Measurements from ENCODE around the gene MAN1A2. TPM values are rescaled to one million over a fixed set of nuclear protein-coding genes. Genes with fewer than 3 reads are reported as not detected.

Gene MAN1A2
- total and polyA plus RNA-seq, 10 of the 15 experiments (the other 5 are each of a cell fraction or from before 2014, with no cell fraction given): 2.8 to 23.6 (median 16.0) TPM

DNA sequence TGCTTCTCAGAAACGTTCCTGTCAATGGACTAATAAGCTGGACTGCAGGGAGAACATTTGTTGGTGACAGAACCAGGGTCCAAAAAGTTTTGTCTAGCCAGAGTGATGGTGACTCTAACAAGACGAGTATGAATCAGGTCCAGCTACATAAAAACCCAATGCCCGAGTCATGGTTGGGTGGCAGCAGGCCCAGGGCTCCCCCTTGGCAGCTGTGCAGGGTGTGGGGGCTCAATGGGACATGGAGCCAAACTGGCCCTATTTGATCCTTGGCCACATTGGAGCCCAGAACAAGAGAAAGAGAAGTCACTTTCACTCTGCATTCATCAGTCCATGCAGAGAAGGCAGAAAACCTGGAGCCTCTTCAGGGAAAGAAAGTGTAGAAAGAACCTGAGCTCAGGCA, 200.7 kb downstream of the MAN1A2 start:
- Histone ChIP-seq H3K9me3 (replicated peaks; ENCODE audit: control insufficient read depth, insufficient read depth, low read length) (no peaks in the 10 kb centered on the region), H3K27me3 (replicated peaks in 1 of 2; ENCODE audit: control insufficient read depth in 2 of 2, insufficient read depth in 2 of 2, low read length in 1 of 2) (peaks cover 0 to 6% of the 10 kb centered on the region in 2 experiments; a peak in 3 of 4 replicates), H3K36me3 (ENCODE audit: control insufficient read depth in 2 of 2, insufficient read depth in 2 of 2, low read length in 1 of 2) (no peaks in the 10 kb centered on the region), H3K9ac (ENCODE audit: control insufficient read depth, insufficient read depth, low read length) (no peak overlapping the region), H3K4me3 (no peak overlapping the region), H4K20me1 (ENCODE audit: control insufficient read depth, insufficient read depth) (peaks cover 2% of the 10 kb centered on the region; the same call in 1 of the 2 replicates), H3K4me1 (ENCODE audit: control insufficient read depth, insufficient read depth, low read length) (no peaks in the 10 kb centered on the region), H2AFZ (ENCODE audit: control insufficient read depth, low read depth, low read length) (no peak overlapping the region), H3K27ac (ENCODE audit: control insufficient read depth, insufficient read depth) (no peak overlapping the region), H3K4me2 (ENCODE audit: control insufficient read depth, insufficient read depth) (no peak overlapping the region), H3K79me2 (ENCODE audit: control insufficient read depth, insufficient read depth, low read length) (no peaks in the 10 kb centered on the region)
- in situ Hi-C loops (cut with MboI): no loop called here
- WGBS (ENCODE audit: insufficient coverage, insufficient replicate concordance, low lambda C conversion rate, missing lambda C conversion rate): 19% methylated on average over 3 of the region's 3 CpGs
- ATAC-seq: no peak
- BruUV-seq (replicated peaks): no TSS peak
- ChIA-PET CTCF (interaction anchor here (0.9 to 1.0 kb wide), 2 partner anchors 32 to 33 kb away, joined by 3 to 4 read pairs; no protein-coding TSS in a partner anchor), RAD21 (ENCODE audit: unreplicated experiment) (no interaction called here), POLR2A (no interaction called here), SMC1A (ENCODE audit: uncharacterized antibody, unreplicated experiment) (no interaction called here)
- no peak for FAIRE-seq
- intact Hi-C loops (cut with micrococcal nuclease; ENCODE audit: unreplicated experiment): no loop called here
- DNase-seq (ENCODE audit: low read depth, low spot score): no peak
- no peak for TF ChIP-seq SRF (IDR thresholded peaks at IDR 0.05; ENCODE audit: low read depth in 2 of 2, low read length in 2 of 2)
- TF ChIP-seq BHLHE40 (IDR thresholded peaks at IDR 0.05; ENCODE audit: borderline replicate concordance in 1 of 2, low read depth in 2 of 2, low read length in 1 of 2): no peak
- TF ChIP-seq, protein P1, sequence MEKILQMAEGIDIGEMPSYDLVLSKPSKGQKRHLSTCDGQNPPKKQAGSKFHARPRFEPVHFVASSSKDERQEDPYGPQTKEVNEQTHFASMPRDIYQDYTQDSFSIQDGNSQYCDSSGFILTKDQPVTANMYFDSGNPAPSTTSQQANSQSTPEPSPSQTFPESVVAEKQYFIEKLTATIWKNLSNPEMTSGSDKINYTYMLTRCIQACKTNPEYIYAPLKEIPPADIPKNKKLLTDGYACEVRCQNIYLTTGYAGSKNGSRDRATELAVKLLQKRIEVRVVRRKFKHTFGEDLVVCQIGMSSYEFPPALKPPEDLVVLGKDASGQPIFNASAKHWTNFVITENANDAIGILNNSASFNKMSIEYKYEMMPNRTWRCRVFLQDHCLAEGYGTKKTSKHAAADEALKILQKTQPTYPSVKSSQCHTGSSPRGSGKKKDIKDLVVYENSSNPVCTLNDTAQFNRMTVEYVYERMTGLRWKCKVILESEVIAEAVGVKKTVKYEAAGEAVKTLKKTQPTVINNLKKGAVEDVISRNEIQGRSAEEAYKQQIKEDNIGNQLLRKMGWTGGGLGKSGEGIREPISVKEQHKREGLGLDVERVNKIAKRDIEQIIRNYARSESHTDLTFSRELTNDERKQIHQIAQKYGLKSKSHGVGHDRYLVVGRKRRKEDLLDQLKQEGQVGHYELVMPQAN (conservative IDR thresholded peaks at IDR 0.05): no peak
- TF ChIP-seq TARDBP (IDR thresholded peaks at IDR 0.05; ENCODE audit: borderline replicate concordance): no peak
- no peak for TF ChIP-seq SMAD1 (IDR thresholded peaks at IDR 0.05; ENCODE audit: low read depth, partially characterized antibody)
- TF ChIP-seq POLR2A (IDR thresholded peaks at IDR 0.05; ENCODE audit: low read depth, low read length): no peak
